ENCODE results near the gene TNK1.

The TNK1 gene

DNA sequence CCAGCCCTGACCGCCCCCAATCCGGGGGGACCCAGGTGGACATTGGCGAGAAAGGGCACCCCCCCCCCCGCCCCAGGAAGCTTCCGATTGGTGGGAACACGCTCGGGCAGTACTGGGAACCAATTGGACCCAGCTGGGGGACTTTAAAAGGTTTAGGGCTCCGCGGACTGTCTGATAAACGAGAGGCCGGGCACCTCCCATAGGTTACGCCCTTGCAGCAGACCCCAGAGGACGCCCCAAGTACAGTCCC, 22.8 kb downstream of the TNK1 start:
- peaks cover 25% of the 10 kb centered on the region for H3K4me1 ChIP-seq (ENCODE audit: insufficient read depth, low read length)
- H3K4me3 ChIP-seq (ENCODE audit: low read depth in 1 of 2, low read length in 2 of 2), result peak overlapping the region; percentile 73 to 89
- peak overlapping the region; percentile 82 for H3K9ac ChIP-seq (ENCODE audit: low read depth, low read length)
- no peak for DNase-seq
- peaks cover 3% of the 10 kb centered on the region for H3K36me3 ChIP-seq (ENCODE audit: insufficient read depth, low read length)
- H4K20me1 ChIP-seq (ENCODE audit: insufficient read depth, low read length), result 0 out of 2 replicates have a peak, but pooled peaks cover under 1% of the 10 kb centered on the region
- H3K4me2 ChIP-seq (ENCODE audit: insufficient read depth, low read length), result peak overlapping the region; percentile 94
- ATAC-seq (ENCODE audit: insufficient read depth, low read depth), result peak; percentile 51; the same call in 2 of the 3 replicates
- no peaks in the 10 kb centered on the region for H3K9me3 ChIP-seq (ENCODE audit: insufficient read depth, low read length, severe bottlenecking)
- H3K27me3 ChIP-seq (ENCODE audit: insufficient read depth, low read length, poor library complexity), result no peaks in the 10 kb centered on the region
- peaks cover 9% of the 10 kb centered on the region; the same call in 1 of the 2 replicates for H3K79me2 ChIP-seq (ENCODE audit: insufficient read depth, low read length)
- TF ChIP-seq, protein P1, sequence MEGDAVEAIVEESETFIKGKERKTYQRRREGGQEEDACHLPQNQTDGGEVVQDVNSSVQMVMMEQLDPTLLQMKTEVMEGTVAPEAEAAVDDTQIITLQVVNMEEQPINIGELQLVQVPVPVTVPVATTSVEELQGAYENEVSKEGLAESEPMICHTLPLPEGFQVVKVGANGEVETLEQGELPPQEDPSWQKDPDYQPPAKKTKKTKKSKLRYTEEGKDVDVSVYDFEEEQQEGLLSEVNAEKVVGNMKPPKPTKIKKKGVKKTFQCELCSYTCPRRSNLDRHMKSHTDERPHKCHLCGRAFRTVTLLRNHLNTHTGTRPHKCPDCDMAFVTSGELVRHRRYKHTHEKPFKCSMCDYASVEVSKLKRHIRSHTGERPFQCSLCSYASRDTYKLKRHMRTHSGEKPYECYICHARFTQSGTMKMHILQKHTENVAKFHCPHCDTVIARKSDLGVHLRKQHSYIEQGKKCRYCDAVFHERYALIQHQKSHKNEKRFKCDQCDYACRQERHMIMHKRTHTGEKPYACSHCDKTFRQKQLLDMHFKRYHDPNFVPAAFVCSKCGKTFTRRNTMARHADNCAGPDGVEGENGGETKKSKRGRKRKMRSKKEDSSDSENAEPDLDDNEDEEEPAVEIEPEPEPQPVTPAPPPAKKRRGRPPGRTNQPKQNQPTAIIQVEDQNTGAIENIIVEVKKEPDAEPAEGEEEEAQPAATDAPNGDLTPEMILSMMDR (IDR thresholded peaks at IDR 0.05; ENCODE audit: borderline replicate concordance, extremely low read depth, low read length, poor library complexity, severe bottlenecking), result no peak
- no peak for TF ChIP-seq EZH2 (IDR thresholded peaks at IDR 0.05; ENCODE audit: borderline replicate concordance, low read depth, low read length, severe bottlenecking)
- H2AFZ ChIP-seq (ENCODE audit: low read depth, low read length), result peak overlapping the region; percentile 71
- peak overlapping the region; percentile 83 for H3K27ac ChIP-seq (ENCODE audit: low read length)

DNA sequence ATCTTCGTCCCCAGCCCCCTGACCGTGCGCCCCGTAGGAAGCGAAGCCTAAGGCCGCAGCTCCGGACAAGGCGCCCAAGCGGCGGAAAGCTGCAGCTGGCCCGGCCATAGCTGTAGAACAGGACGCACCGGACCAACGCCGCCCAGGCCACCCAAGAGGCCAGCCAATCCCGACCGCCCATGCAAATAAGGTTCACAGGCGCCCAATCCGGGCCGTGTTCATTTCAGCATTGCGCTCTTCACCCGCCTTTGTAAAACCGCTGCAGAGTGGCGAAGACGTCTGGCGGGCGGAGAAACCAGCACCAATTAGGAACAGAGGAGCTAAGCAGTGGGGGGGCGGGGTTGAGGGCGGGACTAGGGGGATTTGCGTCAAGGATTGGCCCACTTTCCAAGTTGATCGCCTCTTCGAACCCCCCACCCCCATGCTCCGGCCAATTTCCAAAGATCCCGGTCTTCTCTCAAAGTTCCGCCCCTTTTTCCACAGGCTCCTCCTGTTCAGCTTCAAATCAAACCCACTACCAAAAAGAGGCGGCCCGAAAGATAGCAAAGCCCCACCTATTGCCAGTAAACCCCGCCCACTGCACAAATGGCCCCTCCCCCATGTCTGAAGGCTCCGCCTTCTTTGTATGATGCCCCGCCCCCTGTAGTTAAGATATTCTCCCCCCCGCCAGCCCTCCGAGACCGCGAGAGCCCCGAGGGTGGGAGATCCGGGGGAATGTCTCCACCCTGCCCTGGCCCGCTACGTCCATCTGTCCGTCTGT, 23.3 kb downstream of the TNK1 start, which contains the start of gene TMEM256:
Gene TMEM256 (minus strand): TSS at position 121 of the 760 bp plus-strand sequence. CDS start 13 bp downstream, at position 108.
- Histone ChIP-seq H3K9me3 (ENCODE audit: insufficient read depth, low read length, severe bottlenecking) (no peaks in the 10 kb centered on the region), H3K79me2 (ENCODE audit: insufficient read depth, low read length) (peaks cover 9% of the 10 kb centered on the region; the same call in 1 of the 2 replicates), H3K9ac (ENCODE audit: low read depth, low read length) (peak within 1 kb of the TSS; percentile 82), H3K4me3 (ENCODE audit: low read depth in 1 of 2, low read length in 2 of 2) (peak within 1 kb of the TSS; percentile 73 to 89), H4K20me1 (ENCODE audit: insufficient read depth, low read length) (0 out of 2 replicates have a peak, but pooled peaks cover 2% of the 10 kb centered on the region), H3K4me2 (ENCODE audit: insufficient read depth, low read length) (peak within 1 kb of the TSS; percentile 96), H3K27ac (ENCODE audit: low read length) (peak within 1 kb of the TSS; percentile 83), H3K27me3 (ENCODE audit: insufficient read depth, low read length, poor library complexity) (no peaks in the 10 kb centered on the region), H3K4me1 (ENCODE audit: insufficient read depth, low read length) (peaks cover 25% of the 10 kb centered on the region), H2AFZ (ENCODE audit: low read depth, low read length) (peak within 1 kb of the TSS; percentile 75), H3K36me3 (ENCODE audit: insufficient read depth, low read length) (peaks cover 8% of the 10 kb centered on the region)
- DNase-seq, result peak; percentile 98
- TF ChIP-seq EZH2 (IDR thresholded peaks at IDR 0.05; ENCODE audit: borderline replicate concordance, low read depth, low read length, severe bottlenecking), result no peak
- TF ChIP-seq, protein P1 (IDR thresholded peaks at IDR 0.05; ENCODE audit: borderline replicate concordance, extremely low read depth, low read length, poor library complexity, severe bottlenecking), result no peak
- ATAC-seq (ENCODE audit: insufficient read depth, low read depth), result peak; percentile 96

DNA sequence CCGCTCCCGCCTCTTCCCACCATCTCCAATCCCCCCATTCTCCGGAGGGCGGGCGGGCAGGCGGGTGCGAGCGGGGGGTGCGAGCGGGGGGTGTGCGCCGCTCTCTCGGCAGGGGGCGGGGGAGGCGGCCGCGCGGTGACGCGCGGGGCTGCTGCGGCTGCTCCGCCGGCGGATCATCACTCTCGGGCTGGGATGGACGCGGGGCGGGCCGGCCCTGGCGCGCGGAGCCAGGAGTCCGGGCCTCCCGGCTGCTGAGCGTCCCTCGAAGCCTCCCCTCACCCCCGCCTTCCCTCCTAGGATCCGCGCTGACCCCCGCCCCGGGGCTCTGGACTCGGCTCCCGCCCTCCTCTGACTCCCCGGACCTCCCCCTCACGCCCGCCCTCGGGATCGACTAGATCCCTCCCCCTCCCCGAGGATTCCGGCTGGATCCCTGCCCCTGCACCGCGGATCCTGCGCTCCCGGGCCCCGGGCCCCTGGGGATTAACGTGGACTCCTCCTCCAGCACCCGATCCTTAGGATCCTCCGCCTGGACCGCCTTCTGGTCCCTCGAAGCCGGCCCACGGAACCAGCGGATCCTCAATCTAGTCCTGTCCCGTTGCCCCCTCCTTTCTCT, 24.0 kb downstream of the TNK1 start:
- peak; percentile 41 for ATAC-seq (ENCODE audit: insufficient read depth, low read depth)
- Histone ChIP-seq H3K9me3 (ENCODE audit: insufficient read depth, low read length, severe bottlenecking) (no peaks in the 10 kb centered on the region), H3K36me3 (ENCODE audit: insufficient read depth, low read length) (peaks cover 15% of the 10 kb centered on the region), H3K27ac (ENCODE audit: low read length) (peak overlapping the region; percentile 76), H3K79me2 (ENCODE audit: insufficient read depth, low read length) (peaks cover 9% of the 10 kb centered on the region; the same call in 1 of the 2 replicates), H3K4me2 (ENCODE audit: insufficient read depth, low read length) (peak overlapping the region; percentile 96), H4K20me1 (ENCODE audit: insufficient read depth, low read length) (0 out of 2 replicates have a peak, but pooled peaks cover 2% of the 10 kb centered on the region), H3K27me3 (ENCODE audit: insufficient read depth, low read length, poor library complexity) (no peaks in the 10 kb centered on the region), H2AFZ (ENCODE audit: low read depth, low read length) (peak overlapping the region; percentile 75), H3K4me1 (ENCODE audit: insufficient read depth, low read length) (peaks cover 25% of the 10 kb centered on the region), H3K4me3 (ENCODE audit: low read depth in 1 of 2, low read length in 2 of 2) (peak overlapping the region; percentile 46 to 89; a peak in 3 of 4 replicates), H3K9ac (ENCODE audit: low read depth, low read length) (peak overlapping the region; percentile 82)
- TF ChIP-seq, protein P1 (IDR thresholded peaks at IDR 0.05; ENCODE audit: borderline replicate concordance, extremely low read depth, low read length, poor library complexity, severe bottlenecking), result no peak
- no peak for TF ChIP-seq EZH2 (IDR thresholded peaks at IDR 0.05; ENCODE audit: borderline replicate concordance, low read depth, low read length, severe bottlenecking)
- no peak for DNase-seq

Data from DND-41 (cell line).